ENCODE measurements around the gene ADISSP. TPM values are rescaled to one million over a fixed set of nuclear protein-coding genes. Genes with fewer than 3 reads are reported as not detected.

ADISSP gene
- total and polyA plus RNA-seq, 4 donors: 8.6 to 53.7 (median 35.1) TPM

DNA sequence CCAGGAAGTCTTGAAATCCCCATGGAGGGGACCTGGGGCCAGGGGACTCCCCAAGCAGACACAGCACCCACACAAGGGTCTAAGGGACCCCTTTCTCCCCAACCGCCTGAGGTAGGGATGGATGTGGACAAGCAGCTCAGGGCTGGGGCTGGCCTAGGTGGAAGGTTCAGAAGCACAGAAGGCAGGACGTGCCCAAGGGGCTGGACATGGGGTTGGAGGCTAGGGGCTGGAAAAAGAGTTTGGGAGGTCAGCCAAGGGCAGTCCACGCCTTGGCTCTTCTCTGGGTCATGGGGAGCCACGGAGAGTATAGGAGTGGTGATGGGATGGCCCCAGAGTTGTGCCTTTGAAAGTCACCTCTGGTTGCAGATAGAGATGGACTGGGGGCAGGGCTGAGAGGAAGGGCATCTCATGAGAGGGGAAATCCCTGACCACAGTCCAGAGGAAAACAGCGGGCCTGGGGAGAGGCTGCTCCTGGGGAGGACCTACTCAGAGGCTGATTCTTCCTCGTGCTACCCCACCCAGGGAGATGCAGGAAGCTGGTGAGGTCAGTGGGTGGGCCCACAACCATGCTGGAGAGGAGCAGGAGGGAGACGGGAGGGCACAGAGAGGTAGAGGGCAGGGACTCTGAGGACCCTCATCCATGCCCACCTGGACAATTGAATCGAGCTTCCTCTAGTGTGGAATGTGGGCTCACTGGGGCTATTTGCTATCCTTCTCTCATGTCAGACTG, 37.6 kb downstream of the ADISSP start:
- TF ChIP-seq, protein P1, sequence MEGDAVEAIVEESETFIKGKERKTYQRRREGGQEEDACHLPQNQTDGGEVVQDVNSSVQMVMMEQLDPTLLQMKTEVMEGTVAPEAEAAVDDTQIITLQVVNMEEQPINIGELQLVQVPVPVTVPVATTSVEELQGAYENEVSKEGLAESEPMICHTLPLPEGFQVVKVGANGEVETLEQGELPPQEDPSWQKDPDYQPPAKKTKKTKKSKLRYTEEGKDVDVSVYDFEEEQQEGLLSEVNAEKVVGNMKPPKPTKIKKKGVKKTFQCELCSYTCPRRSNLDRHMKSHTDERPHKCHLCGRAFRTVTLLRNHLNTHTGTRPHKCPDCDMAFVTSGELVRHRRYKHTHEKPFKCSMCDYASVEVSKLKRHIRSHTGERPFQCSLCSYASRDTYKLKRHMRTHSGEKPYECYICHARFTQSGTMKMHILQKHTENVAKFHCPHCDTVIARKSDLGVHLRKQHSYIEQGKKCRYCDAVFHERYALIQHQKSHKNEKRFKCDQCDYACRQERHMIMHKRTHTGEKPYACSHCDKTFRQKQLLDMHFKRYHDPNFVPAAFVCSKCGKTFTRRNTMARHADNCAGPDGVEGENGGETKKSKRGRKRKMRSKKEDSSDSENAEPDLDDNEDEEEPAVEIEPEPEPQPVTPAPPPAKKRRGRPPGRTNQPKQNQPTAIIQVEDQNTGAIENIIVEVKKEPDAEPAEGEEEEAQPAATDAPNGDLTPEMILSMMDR (IDR thresholded peaks at IDR 0.05; ENCODE audit: control extremely low read depth, extremely low read depth): no peak
- DNase-seq (no peak), ATAC-seq (ENCODE audit: insufficient read depth, low FRiP score) (no peak)
- Histone ChIP-seq H3K27me3 (ENCODE audit: control insufficient read depth in 3 of 3, insufficient read depth in 3 of 3, low read length in 2 of 3) (peaks cover 0 to 7% (median 0%) of the 10 kb centered on the region in 3 donors), H3K27ac (ENCODE audit: low read depth in 1 of 2, low read length in 1 of 2) (peak overlapping the region in 1 of 2 donors; percentile 64), H3K36me3 (ENCODE audit: control insufficient read depth in 4 of 4, insufficient read depth in 4 of 4, low read length in 4 of 4) (no peaks in the 10 kb centered on the region), H3K4me1 (ENCODE audit: control insufficient read depth in 5 of 5, insufficient read depth in 5 of 5, low read length in 5 of 5) (peaks cover 0 to 31% (median 10%) of the 10 kb centered on the region in 5 donors), H3K9ac (ENCODE audit: insufficient read depth in 1 of 2, low read length in 2 of 2) (no peak overlapping the region), H3K9me3 (ENCODE audit: control insufficient read depth in 4 of 4, insufficient read depth in 3 of 4, low read length in 3 of 4) (no peaks in the 10 kb centered on the region), H3K4me3 (no peak overlapping the region)
- WGBS, 2 donors: 63 to 68% methylated on average over 8 of the region's 8 CpGs

DNA sequence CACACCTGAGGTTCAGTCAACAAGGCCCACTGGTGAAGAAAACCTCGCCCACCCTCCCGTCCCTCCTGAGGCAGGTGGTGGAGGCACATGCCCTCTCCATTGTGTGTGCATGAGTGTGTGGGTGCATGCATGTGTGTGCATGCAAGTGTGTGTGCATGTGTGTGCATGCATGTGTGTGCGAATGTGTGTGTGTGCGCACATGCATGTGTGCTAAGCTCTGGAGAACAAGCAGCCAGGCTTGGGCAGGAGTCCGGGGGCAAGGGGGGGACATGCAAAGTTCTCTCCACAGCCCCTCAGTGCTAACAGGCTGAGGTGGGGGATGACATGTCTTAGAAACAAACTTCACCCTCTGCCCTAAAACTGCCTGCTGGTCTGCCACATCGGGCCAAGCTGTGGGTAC, 38.2 kb downstream of the ADISSP start:
- ATAC-seq (ENCODE audit: insufficient read depth, low FRiP score): no peak
- Histone ChIP-seq H3K4me3 (no peak overlapping the region), H3K9ac (ENCODE audit: insufficient read depth in 1 of 2, low read length in 2 of 2) (no peak overlapping the region), H3K27ac (ENCODE audit: low read depth in 1 of 2, low read length in 1 of 2) (peak overlapping the region in 1 of 2 donors; percentile 64), H3K4me1 (ENCODE audit: control insufficient read depth in 5 of 5, insufficient read depth in 5 of 5, low read length in 5 of 5) (peaks cover 0 to 29% (median 10%) of the 10 kb centered on the region in 5 donors), H3K27me3 (ENCODE audit: control insufficient read depth in 3 of 3, insufficient read depth in 3 of 3, low read length in 2 of 3) (peaks cover 0 to 7% (median 0%) of the 10 kb centered on the region in 3 donors), H3K9me3 (ENCODE audit: control insufficient read depth in 4 of 4, insufficient read depth in 3 of 4, low read length in 3 of 4) (no peaks in the 10 kb centered on the region), H3K36me3 (ENCODE audit: control insufficient read depth in 4 of 4, insufficient read depth in 4 of 4, low read length in 4 of 4) (no peaks in the 10 kb centered on the region)
- TF ChIP-seq, protein P1 (IDR thresholded peaks at IDR 0.05; ENCODE audit: control extremely low read depth, extremely low read depth): no peak
- whole genome bisulfite sequencing, 2 donors: 90 to 98% methylated on average over 6 of the region's 6 CpGs
- no peak for DNase-seq

DNA sequence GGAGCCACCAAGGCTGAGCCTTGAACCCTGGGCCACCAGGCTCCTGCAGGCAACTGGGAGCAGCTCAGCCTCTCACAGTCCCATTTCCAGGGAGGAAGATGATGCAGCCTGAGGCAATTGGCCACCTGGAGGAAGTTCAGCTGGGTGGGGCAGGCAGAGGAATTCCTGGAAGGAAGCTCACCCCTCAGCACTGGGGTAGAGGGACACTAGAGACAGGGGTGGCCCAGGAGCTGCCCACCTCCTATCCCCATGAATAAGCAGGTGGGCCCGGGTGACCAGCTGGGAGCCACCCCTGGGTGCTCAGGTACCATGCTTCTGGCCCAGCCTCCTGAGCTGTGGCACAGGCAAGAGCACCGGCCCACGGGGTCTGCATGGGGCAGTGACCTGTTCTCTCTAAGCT, 38.7 kb downstream of the ADISSP start:
- WGBS, 2 donors: 70 to 94% methylated on average over 3 of the region's 3 CpGs

More for the DNA sequence above, 38.7 kb downstream of the ADISSP start:
- TF ChIP-seq, protein P1 (IDR thresholded peaks at IDR 0.05; ENCODE audit: control extremely low read depth, extremely low read depth): no peak
- peaks cover 0 to 25% (median 10%) of the 10 kb centered on the region in 5 donors for H3K4me1 ChIP-seq (ENCODE audit: control insufficient read depth in 5 of 5, insufficient read depth in 5 of 5, low read length in 5 of 5)
- ATAC-seq (ENCODE audit: insufficient read depth, low FRiP score) (no peak), DNase-seq (no peak)
- H3K4me3 ChIP-seq: no peak overlapping the region
- peak overlapping the region in 1 of 2 donors; percentile 64 for H3K27ac ChIP-seq (ENCODE audit: low read depth in 1 of 2, low read length in 1 of 2)
- peaks cover 0 to 7% (median 0%) of the 10 kb centered on the region in 3 donors for H3K27me3 ChIP-seq (ENCODE audit: control insufficient read depth in 3 of 3, insufficient read depth in 3 of 3, low read length in 2 of 3)
- H3K9me3 ChIP-seq (ENCODE audit: control insufficient read depth in 4 of 4, insufficient read depth in 3 of 4, low read length in 3 of 4): no peaks in the 10 kb centered on the region
- no peak overlapping the region for H3K9ac ChIP-seq (ENCODE audit: insufficient read depth in 1 of 2, low read length in 2 of 2)
- H3K36me3 ChIP-seq (ENCODE audit: control insufficient read depth in 4 of 4, insufficient read depth in 4 of 4, low read length in 4 of 4): no peaks in the 10 kb centered on the region
